ENCODE data around the gene MICALL2.

The MICALL2 gene

GRCh38 chr7:1392556-1392955 lies 66.7 kb downstream of the MICALL2 start:
- no peak for DNase-seq (ENCODE audit: low spot score)

- DNase-seq (ENCODE audit: low spot score) = no peak
Observed at GRCh38 chr7:1391449-1391848, 67.8 kb downstream of the MICALL2 start.

- DNase-seq (ENCODE audit: low spot score) = no peak
Observed at GRCh38 chr7:1388703-1389335, 70.5 kb downstream of the MICALL2 start.

- no peak for DNase-seq (ENCODE audit: low spot score)
Observed at GRCh38 chr7:1388021-1388702, 71.1 kb downstream of the MICALL2 start.

- no peak for DNase-seq (ENCODE audit: low spot score)
Observed at GRCh38 chr7:1387261-1387660, 72.0 kb downstream of the MICALL2 start.

GRCh38 chr7:1386623-1387220 lies 72.5 kb downstream of the MICALL2 start:
- DNase-seq (ENCODE audit: low spot score) = no peak

- DNase-seq (ENCODE audit: low spot score) = no peak
Observed at GRCh38 chr7:1385809-1386622, 73.3 kb downstream of the MICALL2 start.

- DNase-seq (ENCODE audit: low spot score) = no peak
Observed at GRCh38 chr7:1385086-1385808, 74.0 kb downstream of the MICALL2 start.
